Bronchial epithelial cell (primary cell): ENCODE measurements around the gene TMEM151A. TPM values are rescaled to one million over a fixed set of nuclear protein-coding genes. Genes with fewer than 3 reads are reported as not detected.

Experiments
- DNase-seq: peaks from one replicate; pipeline ENCODE4 v3.0.0-alpha.2; 2010; ENCODE audit warnings: low read depth
- FAIRE-seq: peaks from 2 replicates; lab custom pipeline; 2011; peaks lifted over from hg19 to GRCh38; lab: Jason Lieb, UNC
- H3K27me3 ChIP-seq: 2 replicates; pipeline ENCODE4 v1.5.1; 2011; ENCODE audit warnings: low read length; ENCODE audit not compliant: control insufficient read depth, insufficient read depth
- H3K36me3 ChIP-seq: 2 replicates; pipeline ENCODE4 v1.5.1; 2011; ENCODE audit warnings: low read length; ENCODE audit not compliant: control insufficient read depth, insufficient read depth
- H3K4me3 ChIP-seq: 2 replicates; pipeline ENCODE4 v1.5.1; 2011; ENCODE audit warnings: mild to moderate bottlenecking, low read depth, low read length, control low read depth
- total RNA-seq: library from RNA; depleted of rRNA; stranded (reverse); fragments of >200 nt; gene quantifications from 2 replicates; pipeline ENCODE4 v1.2.1, GENCODE V29; 2014
- TF ChIP-seq, protein P1 (sequence below): IDR thresholded peaks from 2 replicates; pipeline ENCODE4 v1.5.1; 2011; ENCODE audit warnings: mild to moderate bottlenecking, moderate library complexity, low read length, control low read depth, inconsistent platforms; ENCODE audit not compliant: insufficient read depth, severe bottlenecking

TMEM151A gene
- total RNA-seq, 1 donor from 2014 or later, result not detected

DNA sequence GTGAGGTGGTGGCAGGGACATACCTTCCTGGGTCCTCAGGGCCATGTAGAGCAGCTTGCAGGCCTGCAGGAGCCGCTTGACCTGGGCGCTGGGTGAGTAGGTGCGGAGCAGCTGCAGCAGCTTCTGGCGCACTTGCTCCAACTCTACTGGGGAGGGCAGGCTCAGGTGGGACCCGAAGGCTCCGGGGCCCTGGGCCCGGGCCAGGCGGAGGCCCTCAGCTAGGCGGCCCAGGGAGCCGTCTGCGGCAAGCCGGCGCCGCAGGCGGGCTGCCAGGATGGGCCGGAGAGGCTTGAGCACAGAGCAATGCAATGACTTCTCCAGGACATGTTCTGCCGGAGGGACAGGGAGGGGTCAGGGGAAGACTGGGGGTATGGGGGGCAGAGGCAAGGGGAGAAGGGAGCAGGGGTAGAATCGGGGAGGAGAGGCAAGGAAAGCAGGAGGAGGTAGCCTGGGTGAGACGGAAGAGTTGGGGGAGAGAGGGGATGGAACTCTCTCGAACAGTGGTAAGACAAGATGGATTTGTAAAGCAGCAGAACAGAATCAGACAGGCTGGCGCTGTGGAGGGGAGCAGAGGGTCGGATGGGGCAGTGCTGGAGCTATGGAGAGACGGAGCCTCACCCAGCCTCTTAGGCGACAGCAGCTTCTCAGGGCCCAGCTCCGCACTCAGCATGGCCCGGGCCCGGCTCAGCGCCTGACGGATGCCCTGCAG lies 42.4 kb downstream of the TMEM151A start:
- DNase-seq (no peak), FAIRE-seq (no peak)
- Histone ChIP-seq H3K36me3 (peaks cover 43% of the 10 kb centered on the region), H3K4me3 (no peak overlapping the region), H3K27me3 (no peaks in the 10 kb centered on the region)
- TF ChIP-seq, protein P1, sequence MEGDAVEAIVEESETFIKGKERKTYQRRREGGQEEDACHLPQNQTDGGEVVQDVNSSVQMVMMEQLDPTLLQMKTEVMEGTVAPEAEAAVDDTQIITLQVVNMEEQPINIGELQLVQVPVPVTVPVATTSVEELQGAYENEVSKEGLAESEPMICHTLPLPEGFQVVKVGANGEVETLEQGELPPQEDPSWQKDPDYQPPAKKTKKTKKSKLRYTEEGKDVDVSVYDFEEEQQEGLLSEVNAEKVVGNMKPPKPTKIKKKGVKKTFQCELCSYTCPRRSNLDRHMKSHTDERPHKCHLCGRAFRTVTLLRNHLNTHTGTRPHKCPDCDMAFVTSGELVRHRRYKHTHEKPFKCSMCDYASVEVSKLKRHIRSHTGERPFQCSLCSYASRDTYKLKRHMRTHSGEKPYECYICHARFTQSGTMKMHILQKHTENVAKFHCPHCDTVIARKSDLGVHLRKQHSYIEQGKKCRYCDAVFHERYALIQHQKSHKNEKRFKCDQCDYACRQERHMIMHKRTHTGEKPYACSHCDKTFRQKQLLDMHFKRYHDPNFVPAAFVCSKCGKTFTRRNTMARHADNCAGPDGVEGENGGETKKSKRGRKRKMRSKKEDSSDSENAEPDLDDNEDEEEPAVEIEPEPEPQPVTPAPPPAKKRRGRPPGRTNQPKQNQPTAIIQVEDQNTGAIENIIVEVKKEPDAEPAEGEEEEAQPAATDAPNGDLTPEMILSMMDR, result no peak

DNA sequence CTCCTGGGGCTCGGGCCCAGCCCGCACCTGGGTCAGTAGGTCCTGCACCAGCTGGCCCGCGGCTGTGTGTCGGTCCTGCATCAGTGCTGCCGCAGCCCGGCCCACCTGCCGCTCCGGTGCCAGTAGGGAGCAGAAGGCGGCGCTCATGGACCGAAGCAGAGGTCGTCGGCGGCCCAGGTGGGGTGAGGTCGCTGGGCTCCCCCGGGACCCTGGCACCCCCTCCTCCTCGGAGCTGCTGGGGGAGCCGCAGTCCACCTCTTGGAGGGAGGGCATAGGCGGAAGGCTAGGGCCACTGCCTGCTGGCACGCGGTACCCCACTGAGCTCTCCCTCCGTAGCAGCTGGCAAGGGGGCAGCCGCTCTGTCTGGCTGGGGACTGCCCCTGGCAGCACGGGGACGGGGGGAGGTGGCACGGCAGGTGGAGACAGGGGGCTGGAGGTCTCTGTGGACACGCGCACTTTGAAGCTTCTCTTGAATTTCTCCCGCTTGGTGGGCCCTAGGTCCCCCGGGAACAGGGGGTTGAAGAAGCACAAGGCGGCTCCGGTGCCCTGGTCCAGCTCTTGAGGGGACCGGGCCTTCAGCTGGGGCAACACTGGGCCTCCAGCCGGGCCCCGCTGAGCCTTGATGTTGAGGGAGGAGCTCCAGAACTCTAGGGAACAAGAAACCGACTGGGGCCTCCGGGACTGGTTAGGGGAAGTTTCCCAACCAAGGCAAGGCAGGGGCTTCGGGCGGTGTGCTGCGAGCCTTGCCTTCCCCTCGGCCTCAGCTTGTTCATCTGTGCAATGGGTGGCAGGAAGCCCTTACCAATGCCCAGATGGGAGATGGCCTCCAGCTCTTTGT lies 43.1 kb downstream of the TMEM151A start:
- Histone ChIP-seq H3K27me3 (no peaks in the 10 kb centered on the region), H3K4me3 (peak overlapping the region; percentile 97), H3K36me3 (peaks cover 43% of the 10 kb centered on the region)
- DNase-seq (no peak), FAIRE-seq (no peak)
- TF ChIP-seq, protein P1, result no peak

DNA sequence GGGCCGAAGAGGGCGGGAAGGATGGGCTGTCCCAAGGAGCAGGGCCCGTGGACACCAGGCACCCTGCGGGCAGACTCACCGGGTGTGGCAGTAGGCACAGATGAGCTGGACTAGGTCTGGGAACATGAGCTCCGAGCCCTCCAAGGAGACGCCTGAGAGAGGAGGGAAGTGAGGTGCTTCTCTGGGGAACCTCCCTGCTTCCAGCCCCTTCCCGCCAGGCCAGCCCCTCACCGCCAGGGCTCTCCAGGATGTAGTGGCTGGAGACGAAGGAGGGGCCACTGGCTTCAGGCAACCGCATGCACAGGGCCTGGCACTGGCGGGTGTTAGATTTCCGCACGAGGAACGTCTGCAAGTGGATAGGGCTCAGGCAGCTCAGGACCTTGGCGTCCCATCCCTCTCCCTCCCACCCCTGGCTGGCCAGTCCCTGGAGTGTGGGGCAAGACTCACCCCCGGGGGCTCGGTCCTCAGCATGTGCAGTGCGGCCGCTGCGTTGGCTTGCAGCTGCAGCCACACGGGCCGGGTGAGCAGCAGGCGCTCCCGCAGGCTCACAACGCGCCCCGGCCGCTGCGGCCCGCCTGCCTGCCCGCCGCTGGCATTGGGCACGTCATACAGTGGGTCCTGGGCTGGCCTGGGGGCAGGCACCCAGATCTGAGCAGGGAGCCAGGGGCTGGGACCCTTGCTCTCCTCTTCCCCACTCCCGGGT lies 44.0 kb downstream of the TMEM151A start:
- H3K36me3 ChIP-seq, result peaks cover 48% of the 10 kb centered on the region
- FAIRE-seq (no peak), DNase-seq (peak; percentile 11)

DNA sequence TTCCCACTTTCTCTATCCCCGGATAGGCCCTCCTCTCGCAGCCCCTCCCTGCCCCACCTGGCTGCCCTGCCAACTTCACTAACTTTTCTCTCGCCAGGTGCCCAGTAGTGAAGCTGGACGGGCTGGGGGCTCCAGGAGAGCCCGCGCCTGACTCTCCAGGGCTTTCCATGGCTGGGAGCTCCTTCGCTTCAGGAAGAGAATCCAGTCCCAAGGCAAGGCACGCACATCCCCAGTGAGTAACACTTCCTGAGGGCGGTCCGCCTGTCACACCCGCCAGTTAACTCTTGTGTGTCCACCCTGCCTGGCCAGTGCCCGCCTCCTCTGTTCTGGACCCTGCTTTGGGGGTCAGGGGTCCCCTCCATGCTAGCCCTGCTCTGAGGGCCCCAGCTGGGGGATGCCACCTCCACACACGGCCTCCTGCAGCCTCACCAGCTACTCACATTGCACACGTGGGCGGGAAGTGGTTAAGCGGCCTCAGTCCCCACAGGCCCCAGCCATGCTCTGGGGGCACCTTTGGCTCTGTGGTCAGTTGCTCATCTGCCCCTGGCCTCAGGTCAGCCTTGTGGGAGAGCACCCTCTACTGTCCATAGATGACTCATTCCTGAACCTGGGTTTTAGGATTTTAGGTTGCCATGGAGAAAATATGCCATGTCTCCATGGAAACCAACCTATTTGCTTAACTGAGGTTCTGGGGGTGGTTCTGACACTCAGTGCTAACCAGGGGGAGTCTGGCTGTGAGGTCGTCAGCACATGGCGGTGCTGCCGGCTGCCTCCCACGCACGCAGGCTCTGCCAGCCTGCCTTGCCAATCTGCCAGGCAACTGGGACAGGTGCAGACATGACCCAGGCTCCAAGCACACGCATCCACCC lies 44.8 kb downstream of the TMEM151A start, which contains the start of gene RIN1:
RIN1 (minus strand) TSS at position 201 of the 869 bp plus-strand sequence; CDS start at position 169, 32 bp downstream.
- TF ChIP-seq, protein P1, result no peak
- peak; percentile 76 for FAIRE-seq

More for the DNA sequence above, 44.0 kb downstream of the TMEM151A start:
- H3K27me3 ChIP-seq, result no peaks in the 10 kb centered on the region
- peak overlapping the region; percentile 97 for H3K4me3 ChIP-seq
- TF ChIP-seq, protein P1, result no peak

More for the DNA sequence above, 44.8 kb downstream of the TMEM151A start, which contains the start of gene RIN1:
- peak; percentile 95 for DNase-seq
- H3K27me3 ChIP-seq, result no peaks in the 10 kb centered on the region
- peaks cover 55% of the 10 kb centered on the region for H3K36me3 ChIP-seq
- peak within 1 kb of the TSS; percentile 97 for H3K4me3 ChIP-seq
